Activated naive CD8-positive, alpha-beta T cell treated with anti-CD3 and anti-CD28 coated beads, Interleukin-2, amount 10 ng/mL, durations not matched to agents 7 days and 5 days (primary cell): Measurements from ENCODE around the gene CCDC73. TPM values are rescaled to one million over a fixed set of nuclear protein-coding genes. Genes with fewer than 3 reads are reported as not detected.
"Not testable (repeated sequence)": the region's sequence is repeated elsewhere in the genome, so short reads cannot be mapped to it uniquely, and the experiment has no call there.

Source experiments
- ATAC-seq: fragments of 150-1000 bp; cut with Tn5 transposase; one replicate; pipeline ENCODE4 v1.10.0; 2021; ENCODE audit warnings: low read depth, moderate library complexity
- POLR2A ChIA-PET: fragments of 350-600 bp; sonication (Branson Sonifier 250); formaldehyde crosslinking; loops from one replicate; lab custom pipeline; 2021; ENCODE audit warnings: antibody characterized with exemption; lab: Charles Lee
- DNase-seq: peaks from one replicate; pipeline ENCODE4 v3.0.0; 2021
- H3K27ac Mint-ChIP-seq: one replicate; pipeline ENCODE4 v1.8.0; 2022; ENCODE audit warnings: mild to moderate bottlenecking, mixed read lengths
- H3K27me3 Mint-ChIP-seq: one replicate; pipeline ENCODE4 v1.8.0; 2022; ENCODE audit warnings: mild to moderate bottlenecking, moderate library complexity, mixed read lengths
- H3K36me3 Mint-ChIP-seq: one replicate; pipeline ENCODE4 v1.8.0; 2021; ENCODE audit warnings: mild to moderate bottlenecking, mixed read lengths
- H3K4me1 Mint-ChIP-seq: one replicate; pipeline ENCODE4 v1.8.0; 2021; ENCODE audit warnings: mixed read lengths
- H3K4me3 Mint-ChIP-seq: one replicate; pipeline ENCODE4 v1.8.0; 2022; ENCODE audit warnings: mild to moderate bottlenecking, moderate library complexity, mixed read lengths
- H3K9me3 Mint-ChIP-seq: one replicate; pipeline ENCODE4 v1.8.0; 2021; ENCODE audit warnings: mixed read lengths
- total RNA-seq, 2 experiments: library from RNA; stranded (reverse); gene quantifications; one replicate each; pipeline ENCODE4 v1.2.3, GENCODE V29; 2021

Gene CCDC73
- total RNA-seq, 2 experiments from 2014 or later = 0.14 TPM; not detected in 1

- H3K4me3 Mint-ChIP-seq = no peak overlapping the region
- POLR2A ChIA-PET = no interaction called here
- DNase-seq (no peak), ATAC-seq (no peak)
- no peaks in the 10 kb centered on the region for H3K4me1 Mint-ChIP-seq
- H3K27me3 Mint-ChIP-seq = peaks cover 14% of the 10 kb centered on the region
- no peaks in the 10 kb centered on the region for H3K36me3 Mint-ChIP-seq
- H3K27ac Mint-ChIP-seq = no peak overlapping the region
- no peaks in the 10 kb centered on the region for H3K9me3 Mint-ChIP-seq
Observed at GRCh38 chr11:32722255-32722654, 72.2 kb downstream of the CCDC73 start.

DNA sequence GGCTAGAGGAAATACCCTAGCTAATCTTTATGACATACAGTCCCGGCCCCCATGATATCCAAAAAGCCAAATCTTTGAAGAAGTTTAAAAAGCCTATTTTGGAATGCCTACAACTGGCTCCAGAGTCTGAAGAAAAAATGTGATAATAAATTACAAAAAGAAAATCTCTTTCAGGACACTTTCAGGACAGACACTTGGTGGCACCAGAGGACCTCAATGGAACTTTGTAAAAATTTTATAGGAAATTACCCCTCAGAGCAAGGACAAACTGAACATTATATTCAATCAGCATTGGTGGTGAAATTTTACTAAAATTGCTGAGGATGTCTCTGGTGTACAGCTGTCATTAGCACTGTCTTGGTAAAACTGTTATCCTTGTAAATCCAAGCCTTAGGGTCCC is 81.0 kb downstream of the CCDC73 start:
- H3K9me3 Mint-ChIP-seq = no peaks in the 10 kb centered on the region
- ATAC-seq (no peak), DNase-seq (no peak)
- no peaks in the 10 kb centered on the region for H3K4me1 Mint-ChIP-seq
- H3K27ac Mint-ChIP-seq = no peak overlapping the region
- POLR2A ChIA-PET = no interaction called here
- H3K36me3 Mint-ChIP-seq = no peaks in the 10 kb centered on the region
- peaks cover 29% of the 10 kb centered on the region for H3K27me3 Mint-ChIP-seq
- no peak overlapping the region for H3K4me3 Mint-ChIP-seq

- peaks cover 22% of the 10 kb centered on the region for H3K27me3 Mint-ChIP-seq
- H3K4me3 Mint-ChIP-seq, H3K36me3 Mint-ChIP-seq, ATAC-seq, DNase-seq, POLR2A ChIA-PET, H3K4me1 Mint-ChIP-seq, H3K27ac Mint-ChIP-seq, H3K9me3 Mint-ChIP-seq: not testable (repeated sequence)
Observed at GRCh38 chr11:32708978-32709377, 85.5 kb downstream of the CCDC73 start.

GRCh38 chr11:32706985-32707741 is 87.3 kb downstream of the CCDC73 start:
- no peak for ATAC-seq

GRCh38 chr11:32705309-32706033 is 89.0 kb downstream of the CCDC73 start:
- Mint-ChIP-seq H3K27ac (no peak overlapping the region), H3K36me3 (no peaks in the 10 kb centered on the region), H3K9me3 (no peaks in the 10 kb centered on the region), H3K4me1 (no peaks in the 10 kb centered on the region), H3K4me3 (no peak overlapping the region), H3K27me3 (peaks cover 17% of the 10 kb centered on the region)
- DNase-seq = no peak
- no peak for ATAC-seq
- POLR2A ChIA-PET = interaction anchor here (0.7 kb wide), 1 partner anchor 469 kb away, joined by 4 read pairs; no protein-coding TSS in a partner anchor

More at GRCh38 chr11:32706985-32707741, 87.3 kb downstream of the CCDC73 start:
- H3K27ac Mint-ChIP-seq = no peak overlapping the region
- H3K4me3 Mint-ChIP-seq = no peak overlapping the region
- peaks cover 17% of the 10 kb centered on the region for H3K27me3 Mint-ChIP-seq
- DNase-seq = no peak
- no peaks in the 10 kb centered on the region for H3K4me1 Mint-ChIP-seq
- H3K36me3 Mint-ChIP-seq = no peaks in the 10 kb centered on the region
- H3K9me3 Mint-ChIP-seq = no peaks in the 10 kb centered on the region
- POLR2A ChIA-PET = no interaction called here

DNA sequence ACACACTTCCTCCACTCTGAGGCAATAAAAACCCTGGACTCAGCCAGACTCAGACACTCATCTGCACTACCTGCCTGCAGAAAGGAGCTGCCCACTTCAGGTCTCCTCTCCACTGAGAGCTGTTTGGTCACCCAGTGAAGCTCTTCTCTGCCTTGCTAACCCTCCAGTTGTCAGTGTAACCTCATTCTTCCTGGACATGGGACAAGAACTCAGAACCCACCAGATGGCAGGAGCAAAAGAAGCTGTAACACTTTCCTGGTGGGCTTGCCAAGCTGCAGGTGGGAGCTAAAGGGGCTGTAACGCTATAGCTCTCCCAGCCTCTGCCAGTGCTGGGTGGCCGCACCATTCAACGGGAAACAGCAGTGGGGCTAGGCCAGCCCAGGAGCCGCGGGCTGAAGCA is 89.7 kb downstream of the CCDC73 start:
- H3K27me3 Mint-ChIP-seq = peaks cover 13% of the 10 kb centered on the region
- POLR2A ChIA-PET = no interaction called here
- no peaks in the 10 kb centered on the region for H3K4me1 Mint-ChIP-seq
- no peak overlapping the region for H3K27ac Mint-ChIP-seq
- DNase-seq (no peak), ATAC-seq (no peak)
- no peaks in the 10 kb centered on the region for H3K36me3 Mint-ChIP-seq
- no peaks in the 10 kb centered on the region for H3K9me3 Mint-ChIP-seq
- H3K4me3 Mint-ChIP-seq = no peak overlapping the region

DNA sequence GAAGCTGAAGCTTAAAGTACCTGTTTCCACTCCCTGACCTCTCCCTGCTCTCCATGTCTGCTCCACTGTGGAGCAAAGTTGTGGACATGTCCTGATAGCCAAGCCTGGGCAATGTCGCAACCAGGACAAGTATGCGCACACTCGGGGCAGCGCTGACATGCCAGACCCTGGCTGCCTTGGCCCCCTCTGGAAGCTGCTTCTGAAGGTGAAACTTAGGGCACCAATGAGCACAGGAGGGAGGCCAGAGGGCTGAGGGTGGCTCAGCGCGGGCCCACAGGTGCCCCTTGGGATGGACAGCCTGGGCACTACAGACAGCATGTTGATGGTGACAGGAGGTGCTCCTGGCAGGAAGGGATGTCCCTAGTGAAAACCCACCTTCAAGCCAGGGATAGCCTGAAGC is 90.2 kb downstream of the CCDC73 start:
- ATAC-seq = no peak
- H3K27ac Mint-ChIP-seq = no peak overlapping the region
- no peaks in the 10 kb centered on the region for H3K9me3 Mint-ChIP-seq
- no peak overlapping the region for H3K4me3 Mint-ChIP-seq
- no peaks in the 10 kb centered on the region for H3K36me3 Mint-ChIP-seq
- POLR2A ChIA-PET = no interaction called here
- H3K27me3 Mint-ChIP-seq = peaks cover 10% of the 10 kb centered on the region
- H3K4me1 Mint-ChIP-seq = no peaks in the 10 kb centered on the region
- DNase-seq = no peak

- Mint-ChIP-seq H3K4me1 (no peaks in the 10 kb centered on the region), H3K36me3 (no peaks in the 10 kb centered on the region), H3K27ac (no peak overlapping the region), H3K9me3 (no peaks in the 10 kb centered on the region), H3K4me3 (no peak overlapping the region), H3K27me3 (peaks cover 7% of the 10 kb centered on the region)
- DNase-seq (no peak), ATAC-seq (no peak)
- POLR2A ChIA-PET = no interaction called here
Observed at GRCh38 chr11:32701616-32702015, 92.8 kb downstream of the CCDC73 start.

GRCh38 chr11:32698579-32698978 is 95.9 kb downstream of the CCDC73 start:
- ATAC-seq (no peak), DNase-seq (no peak)
- POLR2A ChIA-PET = no interaction called here
- H3K27ac Mint-ChIP-seq = no peak overlapping the region
- H3K4me1 Mint-ChIP-seq = no peaks in the 10 kb centered on the region
- H3K4me3 Mint-ChIP-seq = no peak overlapping the region
- H3K9me3 Mint-ChIP-seq = no peaks in the 10 kb centered on the region
- peaks cover 8% of the 10 kb centered on the region for H3K27me3 Mint-ChIP-seq
- H3K36me3 Mint-ChIP-seq = no peaks in the 10 kb centered on the region

DNA sequence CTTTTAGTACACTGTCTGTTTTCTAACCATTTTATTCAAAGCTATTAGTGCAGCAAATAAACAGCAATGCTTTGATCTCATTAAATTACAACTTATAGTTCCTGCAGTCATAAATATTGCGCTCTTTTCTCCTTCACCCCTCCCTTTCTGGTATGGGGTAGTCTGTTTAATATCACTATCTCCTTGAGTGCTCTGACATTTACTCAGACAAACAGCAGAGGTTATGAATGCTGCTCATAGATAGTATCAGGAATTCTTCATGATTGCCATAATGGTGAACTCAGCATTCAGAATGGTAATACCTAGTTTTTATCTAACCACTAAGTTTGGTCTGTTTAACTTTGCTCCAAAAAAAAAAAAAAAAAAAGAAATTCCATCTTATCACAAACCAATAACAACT is 123.4 kb downstream of the CCDC73 start:
- Mint-ChIP-seq H3K27me3 (peaks cover 3% of the 10 kb centered on the region), H3K4me3 (no peak overlapping the region), H3K36me3 (no peaks in the 10 kb centered on the region), H3K4me1 (no peaks in the 10 kb centered on the region), H3K27ac (no peak overlapping the region), H3K9me3 (peaks cover 4% of the 10 kb centered on the region)
- no peak for DNase-seq
- POLR2A ChIA-PET = no interaction called here
- ATAC-seq = no peak

DNA sequence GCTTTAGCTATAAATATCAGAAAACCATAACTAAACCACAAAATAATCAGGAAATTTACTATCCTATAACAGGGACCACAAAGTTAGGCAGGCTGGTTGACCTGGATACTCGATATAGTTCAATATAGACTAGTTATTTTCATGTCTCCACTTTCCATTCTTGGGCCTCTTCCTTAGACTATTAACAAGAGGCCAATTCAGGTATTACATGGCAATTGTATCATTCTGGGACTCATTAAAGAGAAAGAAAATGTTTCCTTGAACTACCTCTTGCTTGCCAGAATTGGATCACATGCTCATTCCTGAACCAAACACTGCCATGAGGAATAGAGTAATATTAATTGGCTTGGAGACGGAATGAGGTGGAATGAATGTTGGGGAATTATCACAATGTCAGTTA is 134.8 kb downstream of the CCDC73 start:
- DNase-seq (no peak), ATAC-seq (no peak)
- POLR2A ChIA-PET = no interaction called here
- Mint-ChIP-seq H3K27me3 (peaks cover 6% of the 10 kb centered on the region), H3K4me3 (no peak overlapping the region), H3K4me1 (no peaks in the 10 kb centered on the region), H3K27ac (no peak overlapping the region), H3K9me3 (peaks cover 1% of the 10 kb centered on the region), H3K36me3 (no peaks in the 10 kb centered on the region)

GRCh38 chr11:32658639-32659406 is 135.6 kb downstream of the CCDC73 start:
- Mint-ChIP-seq H3K4me3 (no peak overlapping the region), H3K27ac (no peak overlapping the region), H3K9me3 (no peaks in the 10 kb centered on the region), H3K36me3 (no peaks in the 10 kb centered on the region), H3K4me1 (no peaks in the 10 kb centered on the region), H3K27me3 (peaks cover 9% of the 10 kb centered on the region)
- DNase-seq (no peak), ATAC-seq (no peak)
- POLR2A ChIA-PET = no interaction called here

GRCh38 chr11:32643526-32643925 is 150.9 kb downstream of the CCDC73 start:
- H3K4me3 Mint-ChIP-seq = no peak overlapping the region
- H3K4me1 Mint-ChIP-seq = no peaks in the 10 kb centered on the region
- H3K27ac Mint-ChIP-seq = no peak overlapping the region
- peaks cover 13% of the 10 kb centered on the region for H3K27me3 Mint-ChIP-seq
- H3K36me3 Mint-ChIP-seq = no peaks in the 10 kb centered on the region
- POLR2A ChIA-PET = no interaction called here
- ATAC-seq = no peak
- no peaks in the 10 kb centered on the region for H3K9me3 Mint-ChIP-seq
- DNase-seq = no peak
